GM18517 (cell line): Measurements from ENCODE around the gene ZNF419.
"Not testable (repeated sequence)": the region's sequence is repeated elsewhere in the genome, so short reads cannot be mapped to it uniquely, and the experiment has no call there.

ENCODE experiments used
- ATAC-seq: cut with Tn5 transposase; IDR thresholded peaks from one replicate; pipeline ENCODE4 v1.9.1; 2021; ENCODE audit warnings: mild to moderate bottlenecking, moderate library complexity; ENCODE audit not compliant: unreplicated experiment

The ZNF419 gene

GRCh38 chr19:57487477-57488298 is at the start of gene ZNF419:
Gene ZNF419, plus strand, starts transcription at chr19:57487750. Its CDS starts 201 bp downstream, at chr19:57487951.
- ATAC-seq = peak; percentile 81

GRCh38 chr19:57437931-57438330 is 49.6 kb upstream of the ZNF419 start:
- no peak for ATAC-seq

GRCh38 chr19:57438925-57439324 is 48.6 kb upstream of the ZNF419 start:
- no peak for ATAC-seq

- no peak for ATAC-seq
Measured at GRCh38 chr19:57441979-57442752, 45.4 kb upstream of the ZNF419 start.

- ATAC-seq = no peak
Measured at GRCh38 chr19:57443121-57443696, 44.3 kb upstream of the ZNF419 start.

GRCh38 chr19:57452307-57452706 is 35.2 kb upstream of the ZNF419 start:
- no peak for ATAC-seq

GRCh38 chr19:57465680-57466381 is 21.7 kb upstream of the ZNF419 start:
- ATAC-seq = no peak

- no peak for ATAC-seq
Measured at GRCh38 chr19:57466489-57466888, 21.1 kb upstream of the ZNF419 start.

- ATAC-seq = no peak
Measured at GRCh38 chr19:57473646-57474045, 13.9 kb upstream of the ZNF419 start.

GRCh38 chr19:57477191-57478008 is 10.2 kb upstream of the ZNF419 start, which contains the start of gene ZNF772:
Gene ZNF772, minus strand, starts transcription at chr19:57477566. Its CDS starts 257 bp downstream, at chr19:57477309.
- ATAC-seq = peak; percentile 85

GRCh38 chr19:57488299-57488644 is 722 bp downstream of the ZNF419 start:
- ATAC-seq = not testable (repeated sequence)

- ATAC-seq = not testable (repeated sequence)
Measured at GRCh38 chr19:57499332-57499679, 11.8 kb downstream of the ZNF419 start.

GRCh38 chr19:57499680-57500395 is 12.3 kb downstream of the ZNF419 start, which contains the start of gene ZNF773:
Gene ZNF773, plus strand, starts transcription at chr19:57499938. Its CDS starts 143 bp downstream, at chr19:57500081.
- ATAC-seq = peak; percentile 96

GRCh38 chr19:57500400-57500799 is 12.8 kb downstream of the ZNF419 start:
- ATAC-seq = not testable (repeated sequence)

GRCh38 chr19:57506163-57506562 is 18.6 kb downstream of the ZNF419 start:
- ATAC-seq = no peak

GRCh38 chr19:57511484-57511883 is 23.9 kb downstream of the ZNF419 start:
- ATAC-seq = no peak

- no peak for ATAC-seq
Measured at GRCh38 chr19:57512845-57513244, 25.3 kb downstream of the ZNF419 start.

- no peak for ATAC-seq
Measured at GRCh38 chr19:57515255-57515654, 27.7 kb downstream of the ZNF419 start.

GRCh38 chr19:57518021-57518420 is 30.5 kb downstream of the ZNF419 start:
- ATAC-seq = not testable (repeated sequence)
